Stimulated activated naive CD8-positive, alpha-beta T cell treated with anti-CD3 and anti-CD28 coated beads, Interleukin-15, Interleukin-2, amounts not matched to agents 100 U/mL and 50 U/mL, for 24 hours (primary cell): Measurements from ENCODE around the gene BRD2.
A peak's percentile ranks its signal among the peaks of the same experiment; 100 is the strongest.

Experiments used
- ATAC-seq: fragments of 150-1000 bp; cut with Tn5 transposase; one replicate; pipeline ENCODE4 v1.10.0; 2021
- DNase-seq: peaks from one replicate; pipeline ENCODE4 v3.0.0; 2021

The BRD2 gene

DNA sequence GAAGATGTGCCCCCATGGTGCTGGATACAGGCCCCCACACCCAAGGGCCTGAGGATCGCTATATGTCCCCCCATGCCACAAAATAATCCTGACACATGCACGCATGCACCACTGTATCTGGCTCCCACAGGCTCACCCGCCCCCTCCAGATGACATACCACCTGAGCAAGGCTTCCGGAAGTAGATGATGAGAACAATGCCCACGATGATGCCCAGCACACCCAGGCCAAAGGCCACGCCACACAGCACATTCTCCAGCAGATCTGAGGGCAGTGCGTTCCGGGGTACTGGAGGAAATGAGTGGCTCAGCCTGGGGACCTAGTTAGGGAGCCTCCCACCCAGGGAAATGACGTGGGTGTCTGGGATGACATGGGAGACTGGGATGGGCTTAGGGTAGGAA, 19.3 kb upstream of the BRD2 start:
- no peak for ATAC-seq
- DNase-seq = no peak

DNA sequence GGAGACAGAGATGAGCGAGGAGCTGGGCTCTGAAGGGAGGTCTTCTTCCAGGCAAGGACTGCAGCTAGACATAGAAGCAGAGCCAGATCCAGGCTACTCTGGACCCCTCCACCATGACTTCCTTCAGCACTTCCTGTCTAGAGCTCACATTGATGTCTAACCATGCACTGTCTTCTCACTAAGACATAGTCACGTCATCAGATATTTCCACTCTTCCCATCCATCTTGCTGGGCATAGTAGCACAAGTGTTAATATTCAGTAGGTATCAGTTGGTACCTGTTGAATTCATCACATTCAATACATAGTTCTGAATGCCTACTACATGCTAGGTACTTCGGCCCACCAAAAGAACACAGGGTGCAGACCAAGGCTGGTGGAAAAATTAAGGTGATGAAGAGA, 18.4 kb upstream of the BRD2 start:
- ATAC-seq = no peak

DNA sequence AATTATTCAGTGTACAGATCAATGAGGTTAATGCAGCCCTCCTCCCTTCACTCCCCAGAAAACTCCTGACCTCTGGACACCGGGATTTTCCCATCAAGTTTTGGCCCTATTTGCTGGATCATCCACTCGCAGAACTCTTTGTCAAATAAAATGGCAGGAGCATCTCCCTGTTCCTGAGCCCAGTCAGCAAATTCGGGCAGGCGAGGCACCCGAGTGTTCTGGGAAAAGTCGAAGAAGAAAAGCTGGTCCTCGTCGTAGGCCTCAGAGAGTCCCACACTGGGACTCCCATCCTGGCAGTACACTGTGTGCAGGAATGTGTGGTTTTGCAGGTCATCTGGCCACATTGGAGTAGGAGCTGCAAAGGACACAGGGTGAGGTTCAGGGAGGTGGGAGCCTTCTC, 17.9 kb upstream of the BRD2 start:
- DNase-seq = no peak
- no peak for ATAC-seq

More for the DNA sequence above, 18.4 kb upstream of the BRD2 start:
- no peak for DNase-seq

DNA sequence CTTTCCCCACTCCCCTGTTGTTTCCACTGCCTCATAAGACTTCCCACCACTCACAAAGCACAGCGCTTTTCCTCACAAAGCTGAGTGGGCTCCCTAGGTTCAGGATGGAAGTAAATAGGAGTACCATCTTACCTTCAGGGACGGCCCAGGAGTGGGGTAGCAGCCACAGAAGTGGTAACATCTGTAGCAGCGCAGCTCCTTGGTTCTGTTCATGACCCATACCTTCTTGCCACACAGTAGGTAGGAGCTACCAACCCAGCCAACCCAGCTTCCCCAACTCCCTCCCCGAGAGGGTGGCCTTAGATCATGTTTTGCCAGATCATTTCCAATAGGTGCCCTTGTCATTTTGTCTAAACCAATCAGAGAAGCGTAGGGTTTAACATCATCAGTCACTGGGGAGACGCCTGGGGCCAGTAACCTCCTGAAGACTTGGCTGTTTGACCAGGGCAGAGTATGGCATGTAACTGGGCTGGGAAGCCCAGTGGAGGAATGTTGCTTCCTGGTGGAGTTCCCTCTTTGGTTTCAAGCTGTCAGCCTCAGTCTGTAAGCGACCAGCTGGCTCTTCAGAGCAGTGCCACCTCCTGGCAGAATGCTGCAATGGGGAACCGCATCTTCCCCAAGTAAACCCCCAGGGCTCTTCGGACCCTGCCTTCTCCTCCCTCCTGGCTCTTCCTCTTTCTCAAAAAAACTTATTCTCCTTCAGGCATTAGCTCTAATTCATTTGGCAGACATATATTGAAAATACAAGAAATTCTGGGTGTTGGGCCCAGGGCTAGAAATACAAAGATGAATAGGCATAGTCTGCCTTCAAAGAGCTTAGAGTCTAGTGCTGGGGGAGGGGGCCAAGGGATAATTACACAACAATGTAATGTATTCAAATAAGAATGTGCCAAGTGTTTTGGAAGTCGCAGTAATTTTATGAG, 15.3 kb upstream of the BRD2 start, which contains the start of gene HLA-DMA:
HLA-DMA (minus strand) TSS at position 281 of the 923 bp plus-strand sequence; CDS start at position 220, 61 bp downstream.
- ATAC-seq = peak; percentile 96

DNA sequence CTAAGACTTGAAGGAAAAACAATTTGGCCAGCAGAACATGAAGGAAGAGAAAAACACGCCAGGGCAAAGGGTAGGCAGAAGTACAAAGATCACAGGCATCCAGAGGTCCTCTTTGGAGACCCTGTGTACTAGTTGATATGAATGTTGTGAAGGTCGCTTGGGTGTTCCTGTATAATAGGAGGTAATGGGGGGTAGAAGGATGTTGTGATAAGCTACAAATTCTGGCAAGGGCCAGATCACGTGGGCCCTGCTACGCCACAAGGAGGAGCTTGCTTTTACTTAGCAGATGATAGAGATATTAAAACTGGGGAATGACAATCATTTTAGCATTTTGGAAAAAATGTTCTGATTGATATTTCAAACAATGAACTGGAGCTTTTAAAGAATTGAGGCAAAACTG, 14.6 kb upstream of the BRD2 start:
- DNase-seq (no peak), ATAC-seq (no peak)

More for the DNA sequence above, 15.3 kb upstream of the BRD2 start, which contains the start of gene HLA-DMA:
- peak; percentile 72 for DNase-seq

DNA sequence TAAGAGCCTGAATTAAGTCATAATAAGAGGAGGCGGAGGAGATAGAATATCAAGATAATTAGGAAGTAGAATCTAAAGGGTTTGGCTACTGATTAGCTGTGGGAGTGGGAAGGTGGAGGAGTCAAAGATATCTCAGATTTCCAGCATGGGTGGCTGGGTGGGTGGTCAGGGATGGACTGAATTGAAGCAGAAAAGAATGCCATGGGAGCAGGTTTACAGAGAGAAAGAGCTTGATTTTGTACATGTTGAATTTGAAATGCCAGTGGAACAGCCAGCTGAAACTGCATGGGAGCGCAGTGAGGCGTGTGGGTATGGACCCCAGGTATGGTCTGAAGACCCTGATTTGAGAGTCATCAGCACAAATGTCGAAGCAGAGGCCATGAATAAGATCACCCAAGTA, 14.1 kb upstream of the BRD2 start:
- no peak for ATAC-seq
- DNase-seq = no peak

DNA sequence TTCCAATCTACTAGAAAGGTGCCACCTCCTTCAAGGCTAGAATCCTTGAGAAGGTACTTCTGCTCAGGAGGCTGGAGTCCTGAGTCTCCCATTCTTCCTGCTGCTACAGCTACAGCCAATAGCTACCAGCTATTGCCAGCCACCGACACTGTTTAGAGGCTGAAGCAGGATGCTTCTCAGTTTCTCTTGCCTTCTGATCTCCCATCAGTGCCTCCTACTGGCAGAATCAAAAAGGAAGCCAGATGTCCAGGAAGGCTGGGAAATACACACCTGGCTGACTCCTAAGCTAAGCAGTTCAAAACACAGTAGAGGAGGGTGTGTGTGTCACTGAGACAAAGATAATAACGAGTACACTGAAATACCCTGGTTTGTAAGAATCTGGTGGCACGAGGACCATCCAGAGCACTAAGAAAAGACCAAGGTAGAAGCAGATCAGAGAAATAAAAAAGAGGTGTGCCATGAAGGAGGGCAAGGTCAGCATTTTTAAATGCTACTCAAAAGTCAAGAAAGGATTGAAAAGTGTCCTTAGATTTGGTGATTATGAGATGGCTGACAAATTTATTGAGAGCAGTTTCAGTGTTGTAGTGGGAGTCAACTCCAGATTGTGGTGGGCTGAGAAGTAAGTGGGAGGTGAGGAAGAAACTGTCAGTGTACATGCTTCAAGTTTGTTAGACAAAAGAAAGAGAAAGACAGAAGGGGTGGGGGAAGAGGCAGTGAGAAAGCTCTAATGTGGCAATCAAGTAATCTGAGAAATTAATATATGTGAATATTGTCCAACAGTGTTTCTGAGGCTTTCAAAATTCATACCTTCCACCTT, 13.2 kb upstream of the BRD2 start:
- ATAC-seq (peak; percentile 22), DNase-seq (peak; percentile 39)

DNA sequence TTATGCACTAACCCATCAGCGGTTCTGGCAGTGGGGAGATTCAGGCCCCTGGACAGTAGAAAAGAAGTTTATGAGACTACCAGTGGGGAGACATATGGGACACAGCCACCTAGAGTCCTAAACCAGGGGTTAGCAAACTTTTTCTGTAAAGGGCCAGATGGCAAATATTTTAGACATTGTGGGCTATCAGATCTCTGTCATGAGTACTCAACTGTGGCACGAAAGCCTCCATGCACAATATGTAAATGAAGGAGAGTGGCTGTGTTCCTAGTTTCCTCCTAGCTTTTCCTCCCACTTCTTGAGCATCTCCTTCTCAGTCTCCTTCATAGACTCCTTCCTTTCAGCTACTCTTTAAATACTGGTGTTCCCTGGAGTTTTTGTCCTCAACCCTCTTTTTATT, 12.2 kb upstream of the BRD2 start:
- DNase-seq (no peak), ATAC-seq (no peak)

DNA sequence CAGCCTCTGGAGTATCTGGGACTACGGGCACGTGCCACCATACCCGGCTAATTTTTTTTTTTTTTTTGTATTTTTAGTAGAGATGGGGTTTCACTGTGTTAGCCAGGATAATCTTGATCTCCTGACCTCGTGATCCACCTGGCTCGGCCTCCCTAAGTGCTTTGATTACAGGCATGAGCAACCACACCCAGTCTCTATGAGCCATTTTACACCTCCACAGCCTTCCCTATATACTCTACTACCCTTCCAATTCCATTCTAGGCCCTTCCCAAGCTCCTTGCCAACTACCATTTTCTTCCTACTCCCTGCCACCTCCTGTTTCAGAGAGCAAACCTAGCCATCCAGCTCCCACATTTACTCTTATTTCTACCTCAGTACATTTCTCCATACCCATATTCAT, 7.8 kb upstream of the BRD2 start:
- DNase-seq (no peak), ATAC-seq (no peak)

DNA sequence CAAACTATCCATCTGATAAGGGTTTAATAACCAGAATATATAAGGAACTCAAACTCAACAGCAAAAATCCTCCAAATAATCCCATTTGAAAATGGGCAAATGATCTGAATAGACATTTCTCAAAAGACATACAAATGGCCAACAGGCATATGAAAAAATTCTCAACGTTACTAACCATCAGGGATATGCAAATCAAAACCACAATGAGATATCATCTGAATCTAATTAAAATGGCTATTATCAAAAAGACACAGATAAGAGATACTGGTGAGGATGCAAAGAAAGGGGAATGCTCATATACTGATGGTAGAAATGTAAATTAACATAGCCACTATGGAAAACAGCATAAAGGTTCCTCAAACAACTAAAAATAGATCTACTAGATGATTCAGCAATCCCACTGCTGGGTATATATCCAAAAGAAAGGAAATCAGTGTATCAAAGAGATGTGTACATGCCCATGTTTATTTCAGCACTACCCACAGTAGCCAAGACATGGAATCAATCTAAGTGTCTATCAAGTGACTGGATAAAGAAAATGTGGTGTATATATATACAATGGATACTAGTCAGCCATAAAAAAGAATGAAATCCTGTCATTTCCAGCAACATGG, 6.1 kb upstream of the BRD2 start:
- DNase-seq = no peak
- no peak for ATAC-seq

DNA sequence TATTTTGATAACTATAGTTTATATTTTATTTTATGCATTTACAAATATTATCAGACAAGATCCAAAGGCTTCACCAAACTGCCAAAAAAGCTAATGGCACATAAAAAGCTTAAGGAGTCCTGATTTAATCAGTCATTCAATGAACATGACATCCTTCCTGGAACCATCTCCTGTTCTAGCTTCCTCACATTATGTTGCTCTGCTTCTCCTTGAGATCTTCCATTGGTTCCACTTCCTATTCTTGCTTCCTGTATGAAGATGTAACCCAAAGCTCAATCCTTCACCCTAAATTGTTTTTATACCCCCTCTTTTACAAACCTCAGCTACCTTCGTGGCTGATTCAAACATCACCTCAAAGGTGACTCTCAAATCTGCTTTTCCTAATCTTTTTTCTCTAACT, 4.5 kb upstream of the BRD2 start:
- ATAC-seq = no peak
- no peak for DNase-seq

DNA sequence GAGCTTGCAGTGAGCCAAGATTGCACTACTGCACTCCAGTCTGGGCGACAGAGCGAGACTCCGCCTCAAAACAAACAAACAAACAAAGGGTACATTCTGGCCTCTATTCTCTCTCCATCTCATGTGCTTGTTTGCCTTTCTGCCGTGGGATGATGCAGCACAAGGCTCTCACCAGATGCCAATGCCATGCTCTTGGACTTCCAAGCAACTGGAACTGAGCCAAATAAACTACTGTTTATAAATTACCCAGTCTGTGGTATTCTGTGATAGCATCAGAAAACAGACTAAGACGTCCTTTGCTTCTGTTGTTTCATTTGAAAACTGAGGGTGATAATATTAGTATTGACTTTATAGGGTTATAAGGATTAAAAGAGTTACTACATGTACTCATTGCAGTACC, 3.6 kb upstream of the BRD2 start:
- DNase-seq (no peak), ATAC-seq (no peak)

DNA sequence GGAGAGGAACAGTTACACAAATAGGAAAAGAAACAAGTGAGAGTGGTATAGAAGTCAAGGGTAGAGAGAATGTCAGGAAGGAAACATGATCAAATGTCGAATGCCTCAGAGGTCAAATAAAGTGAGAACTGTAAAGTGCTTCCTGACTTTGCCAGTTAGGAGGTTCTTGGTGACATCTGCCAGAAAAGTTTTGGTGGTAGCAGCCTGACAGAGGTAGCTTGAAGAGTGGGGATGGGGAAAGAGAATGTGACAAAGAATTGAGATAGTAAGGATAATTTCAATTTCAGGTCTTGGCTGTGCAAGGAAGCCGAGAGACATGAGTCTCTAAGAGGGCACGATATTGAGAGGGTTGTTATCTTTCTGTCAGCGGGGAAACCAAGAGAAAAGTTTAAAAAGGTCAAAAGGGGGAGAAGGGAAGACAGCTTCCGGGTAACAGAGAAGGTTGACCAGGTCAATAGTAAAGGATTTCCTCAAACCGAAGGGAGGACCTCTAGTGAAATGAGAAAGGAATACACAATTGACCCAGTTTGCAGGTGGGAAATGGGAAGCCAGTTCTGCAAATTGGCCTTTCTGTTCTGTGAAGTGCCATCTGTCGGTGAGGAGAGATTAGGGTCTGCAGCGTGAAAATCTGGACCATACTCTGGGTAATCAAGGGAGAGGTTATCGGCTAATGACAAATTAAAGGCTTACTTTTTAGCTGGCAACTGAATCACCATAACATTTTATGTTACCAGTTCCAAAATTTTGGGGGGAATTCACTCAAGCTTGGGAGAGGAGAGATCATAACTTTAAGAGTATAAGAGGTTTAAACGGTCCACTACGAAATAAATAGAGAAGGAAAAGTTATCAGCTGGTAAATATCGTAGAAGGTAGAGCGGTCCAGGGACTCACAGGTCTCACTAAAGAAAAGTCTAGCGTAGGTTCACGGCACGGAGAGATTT, 973 bp upstream of the BRD2 start:
- no peak for DNase-seq
- ATAC-seq = no peak

DNA sequence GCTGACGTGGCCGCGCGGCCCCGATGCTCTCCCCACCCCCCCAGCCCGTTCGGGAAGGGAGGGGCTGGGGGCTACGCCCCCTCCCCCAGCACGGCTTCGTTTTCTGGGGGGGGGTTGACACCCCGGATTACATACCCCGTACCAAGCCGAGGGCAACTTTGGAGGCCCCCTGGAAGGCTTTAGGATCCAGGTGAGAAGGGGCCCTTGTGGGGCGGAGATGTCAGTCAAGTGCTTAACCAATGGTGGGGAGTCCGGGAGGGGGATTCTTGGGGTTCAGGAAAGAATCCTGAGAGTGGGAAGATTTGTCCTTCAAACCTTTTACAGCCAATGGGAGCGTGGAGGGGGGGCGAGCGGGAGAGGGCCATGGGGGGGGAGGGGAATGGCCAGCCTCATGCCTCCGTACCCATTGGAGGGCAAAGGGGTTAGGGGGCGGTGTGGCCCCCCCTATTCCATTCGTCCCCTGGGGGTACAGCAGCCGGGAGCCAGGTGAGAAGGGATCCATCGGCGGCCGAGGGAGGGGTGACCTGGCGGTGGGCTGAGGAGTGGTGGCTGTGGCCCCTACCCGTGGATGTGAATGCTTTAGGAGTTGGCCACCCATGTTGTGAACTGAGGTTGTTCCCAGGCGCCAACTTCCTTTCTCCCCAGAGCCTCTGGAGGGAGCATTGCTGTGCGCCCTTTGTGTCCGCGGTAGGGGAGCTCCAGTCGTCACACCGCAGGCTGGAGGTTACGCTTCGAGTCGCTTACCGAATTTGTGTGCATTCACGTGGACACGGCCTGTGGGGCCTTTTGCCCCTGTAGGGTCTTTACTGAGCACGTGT, 682 bp downstream of the BRD2 start:
- peak; percentile 79 for DNase-seq
- ATAC-seq = peak; percentile 5

DNA sequence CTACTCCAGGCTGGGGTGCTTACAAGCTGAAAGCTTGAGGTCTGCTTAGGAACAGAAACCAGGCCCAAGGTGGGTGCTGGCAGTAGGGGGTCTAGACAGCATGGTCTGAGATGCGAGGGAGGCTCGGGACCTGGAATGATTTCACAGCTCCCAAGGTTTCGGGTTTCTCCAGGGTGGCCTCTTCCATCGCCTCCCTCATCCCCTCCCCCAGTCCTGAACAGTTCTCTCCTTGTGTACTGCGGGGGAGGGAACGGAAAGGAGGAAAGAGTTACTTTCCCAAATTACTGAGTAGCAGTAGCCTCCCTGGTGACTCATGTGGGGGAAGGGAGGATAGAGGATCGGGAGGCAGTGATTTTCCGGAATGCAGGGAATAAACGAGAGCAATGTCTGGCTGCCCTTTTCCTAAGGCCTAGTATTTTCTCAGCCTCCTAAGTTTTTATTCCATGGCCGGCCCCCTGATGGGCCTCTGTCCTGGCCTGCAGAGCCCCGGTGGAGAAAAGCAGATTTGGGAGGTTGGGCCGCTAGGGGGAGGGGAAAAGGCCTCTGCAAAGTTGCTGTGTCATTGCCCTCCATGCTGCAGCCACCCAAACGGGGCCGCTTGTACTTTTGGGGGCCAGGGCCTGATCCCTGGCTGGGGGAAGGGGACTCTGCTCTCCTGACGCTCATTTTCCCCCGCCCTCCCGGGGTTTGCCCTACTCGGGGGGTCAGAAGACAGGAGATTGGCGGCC, 1.5 kb downstream of the BRD2 start:
- ATAC-seq (peak; percentile 10), DNase-seq (peak; percentile 86)

DNA sequence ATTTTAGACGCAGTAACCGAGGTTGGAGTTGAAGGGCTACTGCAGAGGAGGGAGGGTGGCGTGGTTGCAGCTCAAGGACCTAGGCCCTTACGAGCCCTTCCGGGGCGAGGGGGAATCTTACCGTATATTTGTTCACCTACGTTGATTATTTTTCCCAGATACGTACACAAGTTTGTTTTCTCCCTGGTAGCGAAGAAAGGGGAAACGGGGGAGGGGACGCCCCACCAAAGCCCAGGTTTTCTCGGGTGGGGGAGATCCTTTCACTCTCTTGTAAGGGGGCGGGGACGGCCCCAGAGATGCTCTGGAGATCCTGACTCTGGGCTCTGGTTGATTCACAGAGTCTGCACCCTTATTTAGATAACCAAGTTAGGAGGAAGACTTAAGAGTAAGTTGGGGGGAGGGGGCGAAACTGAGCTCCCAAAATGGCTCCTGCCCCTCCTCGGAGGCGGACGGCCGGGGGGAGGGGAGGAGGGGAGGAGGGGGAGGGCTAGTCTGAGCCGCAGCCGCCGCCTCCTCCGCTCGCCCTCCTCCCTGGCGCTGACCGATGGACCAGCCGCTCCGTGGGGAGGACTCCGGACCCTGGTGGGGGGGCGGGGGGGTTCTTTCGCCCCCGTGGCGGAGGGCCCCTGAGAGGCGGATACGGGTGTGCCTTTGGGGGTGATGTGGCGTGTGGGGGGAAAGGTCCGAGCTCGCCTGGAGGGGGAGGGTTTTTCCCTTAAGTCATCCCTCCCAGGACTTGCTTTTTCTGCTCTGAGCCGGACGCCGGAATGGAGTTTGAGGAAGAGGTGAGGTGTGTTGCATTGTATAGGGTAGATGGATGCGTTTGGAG, 2.2 kb downstream of the BRD2 start:
- DNase-seq = peak; percentile 89
- peak; percentile 24 for ATAC-seq

DNA sequence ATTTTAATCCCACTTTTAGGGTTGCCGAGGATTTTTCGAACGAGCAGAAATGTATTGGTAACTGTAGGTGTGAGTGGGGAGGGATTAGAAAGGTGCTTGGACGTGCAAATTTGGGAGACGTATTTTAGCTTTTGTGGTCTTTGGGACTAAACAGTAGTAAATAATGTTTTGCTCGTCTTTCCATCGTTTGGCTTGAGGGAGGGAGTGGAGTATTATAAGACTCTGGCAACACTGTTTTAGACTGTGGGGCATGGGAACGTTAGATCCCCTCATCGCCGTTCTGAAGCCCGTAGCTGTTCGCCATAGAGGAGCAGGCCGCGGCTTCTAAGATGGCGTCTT, 2.8 kb downstream of the BRD2 start:
- DNase-seq (no peak), ATAC-seq (no peak)

DNA sequence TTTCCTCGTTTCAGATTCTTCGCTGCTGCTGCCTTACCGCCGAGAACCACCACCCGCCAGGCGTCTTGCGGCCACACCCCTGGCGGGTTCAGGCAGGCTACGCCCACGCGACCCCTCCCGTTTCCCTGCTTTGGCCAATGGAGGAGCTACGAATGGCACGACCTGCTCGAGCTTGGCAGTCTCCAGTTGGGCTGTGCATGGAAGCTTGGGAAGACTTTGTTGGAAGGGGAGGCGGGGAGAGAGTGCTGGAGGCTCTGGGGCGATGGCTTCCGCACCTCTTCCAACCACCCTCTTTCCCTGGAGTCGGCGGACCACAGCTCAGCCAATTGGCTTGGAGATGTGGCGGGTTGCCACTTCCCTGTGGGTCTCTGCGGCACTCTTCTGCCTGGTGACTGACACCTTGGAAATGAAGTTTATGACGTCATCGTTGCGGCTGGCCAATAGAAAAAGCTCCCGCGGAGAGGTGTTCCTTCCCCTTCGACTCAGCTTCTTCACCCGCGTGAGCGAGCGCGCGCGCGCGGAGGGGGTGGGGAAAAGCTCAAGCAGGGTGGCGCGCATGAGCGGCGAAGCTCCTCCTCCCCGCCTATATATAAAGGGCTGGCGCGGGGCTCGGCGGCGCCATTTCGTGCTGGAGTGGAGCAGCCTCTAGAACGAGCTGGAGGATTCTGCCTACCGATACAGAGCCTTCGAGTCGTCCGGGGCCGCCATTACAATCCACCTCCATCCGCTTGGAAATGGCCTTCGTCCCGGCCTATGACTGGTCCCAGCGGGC, 3.4 kb downstream of the BRD2 start:
- DNase-seq (peak; percentile 99), ATAC-seq (peak; percentile 44)
